GM13976 (cell line): Measurements from ENCODE around the gene AK3.

Experiments
- DNase-seq: peaks from one replicate; pipeline ENCODE4 v3.0.0; 2012; ENCODE audit warnings: low spot score
- in situ Hi-C: fragments of 300-500 bp; cut with MboI; formaldehyde crosslinking; loops from one replicate; pipeline ENCODE4 v1.12.0; 2022; ENCODE audit warnings: low sequenced_read_pairs, mixed read lengths, inconsistent platforms; ENCODE audit not compliant: unreplicated experiment
- TF ChIP-seq, protein P1 (sequence below): IDR thresholded peaks from 2 replicates; pipeline ENCODE4 v1.5.1; 2012; ENCODE audit warnings: borderline replicate concordance, mild to moderate bottlenecking; ENCODE audit not compliant: insufficient read depth; ENCODE audit errors: extremely low read depth, missing control alignments, control extremely low read depth

The AK3 gene

DNA sequence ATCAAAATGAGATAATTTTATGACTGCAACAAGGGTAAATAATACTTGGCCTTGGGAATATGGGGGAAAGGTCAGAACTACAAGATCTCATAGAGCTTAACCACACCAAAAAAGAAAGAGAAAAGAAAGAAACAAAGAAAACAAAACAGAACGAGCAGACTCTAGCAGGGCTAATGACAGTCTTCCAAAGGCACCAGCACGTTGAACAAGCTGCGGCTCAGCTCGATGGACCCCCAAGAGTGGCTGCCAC lies 689 bp downstream of the AK3 start:
- DNase-seq = no peak
- TF ChIP-seq, protein P1, sequence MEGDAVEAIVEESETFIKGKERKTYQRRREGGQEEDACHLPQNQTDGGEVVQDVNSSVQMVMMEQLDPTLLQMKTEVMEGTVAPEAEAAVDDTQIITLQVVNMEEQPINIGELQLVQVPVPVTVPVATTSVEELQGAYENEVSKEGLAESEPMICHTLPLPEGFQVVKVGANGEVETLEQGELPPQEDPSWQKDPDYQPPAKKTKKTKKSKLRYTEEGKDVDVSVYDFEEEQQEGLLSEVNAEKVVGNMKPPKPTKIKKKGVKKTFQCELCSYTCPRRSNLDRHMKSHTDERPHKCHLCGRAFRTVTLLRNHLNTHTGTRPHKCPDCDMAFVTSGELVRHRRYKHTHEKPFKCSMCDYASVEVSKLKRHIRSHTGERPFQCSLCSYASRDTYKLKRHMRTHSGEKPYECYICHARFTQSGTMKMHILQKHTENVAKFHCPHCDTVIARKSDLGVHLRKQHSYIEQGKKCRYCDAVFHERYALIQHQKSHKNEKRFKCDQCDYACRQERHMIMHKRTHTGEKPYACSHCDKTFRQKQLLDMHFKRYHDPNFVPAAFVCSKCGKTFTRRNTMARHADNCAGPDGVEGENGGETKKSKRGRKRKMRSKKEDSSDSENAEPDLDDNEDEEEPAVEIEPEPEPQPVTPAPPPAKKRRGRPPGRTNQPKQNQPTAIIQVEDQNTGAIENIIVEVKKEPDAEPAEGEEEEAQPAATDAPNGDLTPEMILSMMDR = no peak
- in situ Hi-C loops = loop anchor here (10.0 kb wide), 1 partner anchor 854 kb away; no protein-coding TSS in a partner anchor

DNA sequence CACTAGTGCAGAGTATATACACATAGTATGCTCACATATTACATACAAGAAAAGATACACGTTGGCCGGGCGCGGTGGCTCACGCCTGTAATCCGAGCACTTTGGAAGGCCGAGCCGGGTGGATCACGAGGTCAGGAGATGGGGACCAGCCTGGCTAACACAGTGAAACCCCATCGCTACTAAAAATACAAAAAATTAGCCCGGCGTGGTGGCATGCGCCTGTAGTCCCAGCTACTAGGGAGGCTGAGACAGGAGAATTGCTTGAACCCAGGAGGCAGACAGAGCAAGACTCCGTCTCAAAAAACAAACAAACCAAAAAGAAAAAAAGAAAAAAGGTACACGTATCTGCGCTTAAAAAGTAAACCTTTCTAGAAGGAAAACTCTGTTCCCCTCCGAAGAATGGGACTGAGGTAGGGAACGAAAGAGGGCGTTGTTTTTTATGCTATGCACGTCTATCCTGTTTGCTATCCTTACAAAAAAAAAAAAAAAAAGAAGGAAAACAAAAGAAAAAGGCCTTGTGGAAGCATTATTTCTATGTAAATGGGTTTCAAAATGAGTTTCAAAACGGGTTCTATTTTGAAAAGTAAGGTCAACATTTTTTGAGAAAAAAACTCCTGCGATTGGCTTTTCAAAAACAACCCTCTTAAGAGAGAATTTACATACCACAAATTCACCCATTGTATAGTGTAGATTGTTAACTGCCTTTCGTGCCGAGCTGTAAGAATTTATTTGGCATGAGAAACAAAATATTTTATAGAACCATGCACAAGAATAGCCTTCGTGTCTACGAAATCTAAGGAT lies 1.2 kb downstream of the AK3 start:
- TF ChIP-seq, protein P1 = no peak
- in situ Hi-C loops = loop anchor here (10.0 kb wide), 1 partner anchor 855 kb away; no protein-coding TSS in a partner anchor
- peak; percentile 41 for DNase-seq

DNA sequence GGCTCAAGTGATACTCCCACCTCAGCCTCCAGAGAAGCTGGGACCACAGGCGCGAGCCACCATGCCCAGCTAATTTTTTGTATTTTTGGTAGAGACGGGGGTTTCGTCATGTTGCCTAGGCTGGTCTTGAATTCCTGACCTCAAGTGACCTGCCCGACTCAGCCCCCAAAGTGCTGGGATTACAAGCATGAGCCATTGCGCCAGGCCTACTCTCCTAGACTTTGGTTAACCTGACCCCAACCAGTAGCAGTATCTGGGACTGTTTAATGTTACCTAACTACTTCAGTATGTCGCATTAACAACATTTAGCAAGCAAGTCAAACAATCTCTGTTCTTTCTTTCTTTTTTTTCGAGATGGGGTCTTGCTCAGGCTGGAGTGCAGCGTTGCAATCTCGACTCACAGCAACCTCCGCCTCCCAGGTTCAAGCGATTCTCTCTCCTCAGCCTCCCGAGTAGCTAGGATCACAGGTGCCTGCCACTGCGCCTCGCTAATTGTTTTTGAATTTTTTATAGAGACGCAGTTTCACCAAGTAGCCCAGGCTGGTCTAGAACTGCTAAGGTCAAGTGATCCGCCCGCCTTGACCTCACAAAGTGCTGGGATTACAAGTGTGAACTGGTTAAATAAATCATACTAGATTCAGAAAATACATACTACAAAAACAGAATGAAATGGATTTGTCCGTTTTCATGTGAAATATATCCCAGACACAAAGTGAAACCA lies 2.0 kb downstream of the AK3 start:
- TF ChIP-seq, protein P1 = no peak
- no peak for DNase-seq
- in situ Hi-C loops = no loop called here

DNA sequence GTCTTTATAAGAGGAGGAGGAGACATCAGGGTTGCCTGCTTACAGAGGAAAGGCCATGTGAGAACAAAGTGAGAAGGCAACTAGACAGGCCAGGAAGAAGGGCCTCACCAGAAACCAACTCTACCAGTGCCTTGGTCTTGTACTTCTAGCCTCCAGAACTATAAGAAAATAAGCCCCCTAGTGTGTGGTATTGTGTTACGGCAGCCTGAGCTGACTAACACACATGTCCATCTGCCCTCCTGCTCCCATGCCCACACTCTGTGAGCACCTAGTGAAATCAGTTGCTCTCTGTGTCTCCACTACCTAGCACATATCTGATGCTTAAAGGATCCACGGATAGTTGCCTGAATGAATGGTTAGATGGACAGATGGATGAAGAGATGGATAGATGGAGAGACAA lies 6.9 kb downstream of the AK3 start:
- DNase-seq = no peak
- TF ChIP-seq, protein P1 = no peak
- in situ Hi-C loops = no loop called here

DNA sequence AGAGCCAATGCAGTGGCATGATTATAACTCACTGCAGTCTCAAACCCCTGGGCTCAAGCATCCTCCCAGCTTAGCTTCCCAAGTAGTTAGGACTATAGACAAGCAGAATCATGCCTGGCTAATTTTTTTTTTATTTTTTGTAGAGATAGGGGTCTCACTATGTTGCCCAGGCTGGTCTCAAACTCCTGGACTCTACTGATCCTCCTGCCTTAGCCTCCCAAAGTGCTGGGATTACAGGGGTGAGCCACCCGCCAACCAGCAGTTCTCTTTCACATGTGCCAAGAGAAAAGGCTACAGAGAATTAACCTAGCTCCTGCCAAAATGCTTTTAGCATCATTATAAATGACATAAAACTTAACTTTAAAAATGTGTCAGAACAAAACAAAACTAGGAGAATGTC lies 8.1 kb downstream of the AK3 start:
- in situ Hi-C loops = no loop called here
- TF ChIP-seq, protein P1 = no peak
- DNase-seq = no peak

DNA sequence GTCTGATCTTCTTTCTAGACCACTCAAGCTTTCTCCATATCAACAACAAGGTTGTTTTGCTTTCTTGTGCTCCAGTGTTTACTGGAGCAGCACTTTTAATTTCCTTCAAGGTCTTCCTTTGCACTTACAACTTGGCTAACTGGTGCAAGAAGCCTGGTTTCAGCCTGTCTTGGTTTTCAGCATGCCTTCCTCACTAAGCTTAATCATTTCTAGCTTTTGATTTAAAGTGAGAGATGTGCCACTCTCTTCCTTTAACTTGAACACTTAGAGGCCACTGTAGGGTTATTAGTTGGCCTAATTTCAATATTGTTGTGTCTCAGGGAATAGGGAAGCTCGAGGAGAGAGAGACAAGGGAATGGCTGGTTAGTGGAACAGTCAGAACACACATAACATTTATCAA lies 13.4 kb downstream of the AK3 start:
- DNase-seq = no peak
- TF ChIP-seq, protein P1 = no peak
- in situ Hi-C loops = no loop called here
